PC-9 (cell line): ENCODE data around the gene RPL28. TPM values are rescaled to one million over a fixed set of nuclear protein-coding genes. Genes with fewer than 3 reads are reported as not detected.
A peak's percentile ranks its signal among the peaks of the same experiment; 100 is the strongest.

Experiments used
- BruUV-seq: library from RNA; stranded (reverse); fragments of 400-500 nt; replicated peaks from 2 replicates; lab custom pipeline; 2021; lab: Mats Ljungman, UMichigan
- CTCF ChIA-PET: fragments of 300-600 bp; sonication (Branson Sonifier 250); formaldehyde crosslinking; loops from one replicate; lab custom pipeline; 2022; ENCODE audit warnings: antibody characterized with exemption; lab: Charles Lee
- POLR2A ChIA-PET: fragments of 300-600 bp; sonication (Branson Sonifier 250); formaldehyde crosslinking; loops from one replicate; lab custom pipeline; 2022; ENCODE audit warnings: antibody characterized with exemption; ENCODE audit not compliant: unreplicated experiment; lab: Charles Lee
- DNase-seq, 2 experiments: peaks; one replicate each; pipeline versions ENCODE4 v3.0.0 to v3.0.0-alpha.2; 2015 to 2022; ENCODE audit warnings: mixed read lengths in 1 of 2
- H2AFZ ChIP-seq: fragments of 200-600 bp; sonication (generic); 2 replicates; pipeline ENCODE4 v1.8.1; 2017; ENCODE audit warnings: antibody characterized with exemption
- H3F3A ChIP-seq: fragments of 200-600 bp; sonication (generic); 2 replicates; pipeline ENCODE4 v1.8.1; 2017; ENCODE audit warnings: antibody characterized with exemption, mild to moderate bottlenecking, low read depth; ENCODE audit not compliant: insufficient read depth
- H3K27ac ChIP-seq: fragments of 200-600 bp; sonication (generic); 2 replicates; pipeline ENCODE4 v1.6.1; 2016; ENCODE audit warnings: mixed run types
- H3K27me3 ChIP-seq: fragments of 200-600 bp; sonication (generic); 2 replicates; pipeline ENCODE4 v1.6.1; 2016; ENCODE audit warnings: low read depth, mixed run types; ENCODE audit not compliant: insufficient read depth
- H3K36me3 ChIP-seq: fragments of 200-600 bp; sonication (generic); 2 replicates; pipeline ENCODE4 v1.6.1; 2016; ENCODE audit warnings: low read depth, mixed run types
- H3K4me1 ChIP-seq: fragments of 200-600 bp; sonication (generic); replicated peaks from 2 replicates; pipeline ENCODE4 v1.6.1; 2016; ENCODE audit warnings: mixed run types; ENCODE audit not compliant: insufficient read depth
- H3K4me2 ChIP-seq: fragments of 200-600 bp; sonication (generic); 2 replicates; pipeline ENCODE4 v1.6.1; 2017; ENCODE audit warnings: mixed run types
- H3K4me3 ChIP-seq: fragments of 200-600 bp; sonication (generic); 2 replicates; pipeline ENCODE4 v1.6.1; 2016; ENCODE audit warnings: mixed run types
- H3K79me2 ChIP-seq: fragments of 200-600 bp; sonication (generic); 2 replicates; pipeline ENCODE4 v1.6.1; 2017; ENCODE audit warnings: low read depth, mixed run types
- H3K9me2 ChIP-seq: fragments of 200-600 bp; sonication (generic); 2 replicates; pipeline ENCODE4 v1.8.1; 2017; ENCODE audit warnings: mild to moderate bottlenecking; ENCODE audit not compliant: insufficient read depth
- H3K9me3 ChIP-seq: fragments of 200-600 bp; sonication (generic); 2 replicates; pipeline ENCODE4 v1.8.1; 2016; ENCODE audit warnings: low read depth; ENCODE audit not compliant: insufficient read depth
- H4K20me1 ChIP-seq: fragments of 200-600 bp; sonication (generic); 2 replicates; pipeline ENCODE4 v1.8.1; 2017; ENCODE audit not compliant: insufficient read depth
- CTCF ChIP-seq: fragments of 200-600 bp; sonication (generic); conservative IDR thresholded peaks from 2 replicates; pipeline ENCODE4 v1.6.1; 2017; ENCODE audit warnings: mixed run types, antibody characterized with exemption, mild to moderate bottlenecking, moderate library complexity
- EZH2 ChIP-seq: fragments of 200-600 bp; sonication (generic); IDR thresholded peaks from 2 replicates; pipeline ENCODE4 v1.8.0; 2017; ENCODE audit warnings: antibody characterized with exemption, low read depth
- intact Hi-C: fragments of 100-400 bp; cut with micrococcal nuclease; formaldehyde crosslinking; loops from one replicate; pipeline ENCODE4 v1.10.0; 2022; ENCODE audit not compliant: unreplicated experiment
- total RNA-seq: library from RNA; stranded (reverse); gene quantifications from 2 replicates; pipeline ENCODE4 v1.2.3, GENCODE V29; 2021

The RPL28 gene
- total RNA-seq, 1 experiment from 2014 or later = 2,433 TPM

- Histone ChIP-seq H3K9me2 (no peaks in the 10 kb centered on the region), H3K4me1 (no peaks in the 10 kb centered on the region), H3K9me3 (no peaks in the 10 kb centered on the region), H3K79me2 (no peaks in the 10 kb centered on the region), H3K36me3 (no peaks in the 10 kb centered on the region), H2AFZ (no peak overlapping the region), H3K4me3 (no peak overlapping the region), H3K27me3 (peaks cover 13% of the 10 kb centered on the region), H3K27ac (no peak overlapping the region), H4K20me1 (no peaks in the 10 kb centered on the region; the same call in 1 of the 2 replicates), H3K4me2 (no peak overlapping the region), H3F3A (peaks cover 23% of the 10 kb centered on the region)
- ChIA-PET CTCF (no interaction called here), POLR2A (no interaction called here)
- intact Hi-C loops = no loop called here
- BruUV-seq = no TSS peak
- DNase-seq = no peak
- TF ChIP-seq EZH2 = no peak
- no peak for TF ChIP-seq CTCF
Measured at GRCh38 chr19:55435020-55435419, 49.3 kb downstream of the RPL28 start.

- H3K4me1 ChIP-seq = no peaks in the 10 kb centered on the region
- peaks cover 11% of the 10 kb centered on the region for H3K27me3 ChIP-seq
- CTCF ChIA-PET = interaction anchor here (0.8 to 0.9 kb wide), 2 partner anchors 168 to 195 kb away, joined by 3 read pairs; no protein-coding TSS in a partner anchor
- H3K4me3 ChIP-seq = no peak overlapping the region
- intact Hi-C loops = no loop called here
- no TSS peak for BruUV-seq
- H4K20me1 ChIP-seq = no peaks in the 10 kb centered on the region; the same call in 1 of the 2 replicates
- H3K9me2 ChIP-seq = no peaks in the 10 kb centered on the region
- H3F3A ChIP-seq = peaks cover 23% of the 10 kb centered on the region
- no peaks in the 10 kb centered on the region for H3K36me3 ChIP-seq
- no peak overlapping the region for H3K27ac ChIP-seq
- no peak for DNase-seq
- H3K9me3 ChIP-seq = no peaks in the 10 kb centered on the region
- TF ChIP-seq EZH2 = no peak
- TF ChIP-seq CTCF = no peak
- POLR2A ChIA-PET = no interaction called here
- no peak overlapping the region for H2AFZ ChIP-seq
- no peak overlapping the region for H3K4me2 ChIP-seq
- no peaks in the 10 kb centered on the region for H3K79me2 ChIP-seq
Measured at GRCh38 chr19:55436847-55437246, 51.1 kb downstream of the RPL28 start.

GRCh38 chr19:55437410-55437809, 51.7 kb downstream of the RPL28 start:
- H3F3A ChIP-seq = peaks cover 23% of the 10 kb centered on the region
- H3K27me3 ChIP-seq = peaks cover 14% of the 10 kb centered on the region
- no TSS peak for BruUV-seq
- no peak overlapping the region for H3K27ac ChIP-seq
- no peaks in the 10 kb centered on the region for H3K79me2 ChIP-seq
- DNase-seq = peak; percentile 68 to 78
- ChIA-PET CTCF (interaction anchor here (0.8 kb wide), 1 partner anchor 195 kb away, joined by 3 read pairs; no protein-coding TSS in a partner anchor), POLR2A (no interaction called here)
- H2AFZ ChIP-seq = no peak overlapping the region
- H3K4me3 ChIP-seq = no peak overlapping the region
- no peak overlapping the region for H3K4me2 ChIP-seq
- no peaks in the 10 kb centered on the region for H3K9me3 ChIP-seq
- no peaks in the 10 kb centered on the region for H3K36me3 ChIP-seq
- H3K9me2 ChIP-seq = no peaks in the 10 kb centered on the region
- H4K20me1 ChIP-seq = no peaks in the 10 kb centered on the region; the same call in 1 of the 2 replicates
- intact Hi-C loops = no loop called here
- no peaks in the 10 kb centered on the region for H3K4me1 ChIP-seq
- no peak for TF ChIP-seq CTCF
- TF ChIP-seq EZH2 = no peak
